ENCODE measurements around the gene MRLN. TPM values are rescaled to one million over a fixed set of nuclear protein-coding genes. Genes with fewer than 3 reads are reported as not detected.

MRLN gene
- polyA plus RNA-seq, 12 donors: 53.1 to 262 (median 168) TPM; not detected in 1

DNA sequence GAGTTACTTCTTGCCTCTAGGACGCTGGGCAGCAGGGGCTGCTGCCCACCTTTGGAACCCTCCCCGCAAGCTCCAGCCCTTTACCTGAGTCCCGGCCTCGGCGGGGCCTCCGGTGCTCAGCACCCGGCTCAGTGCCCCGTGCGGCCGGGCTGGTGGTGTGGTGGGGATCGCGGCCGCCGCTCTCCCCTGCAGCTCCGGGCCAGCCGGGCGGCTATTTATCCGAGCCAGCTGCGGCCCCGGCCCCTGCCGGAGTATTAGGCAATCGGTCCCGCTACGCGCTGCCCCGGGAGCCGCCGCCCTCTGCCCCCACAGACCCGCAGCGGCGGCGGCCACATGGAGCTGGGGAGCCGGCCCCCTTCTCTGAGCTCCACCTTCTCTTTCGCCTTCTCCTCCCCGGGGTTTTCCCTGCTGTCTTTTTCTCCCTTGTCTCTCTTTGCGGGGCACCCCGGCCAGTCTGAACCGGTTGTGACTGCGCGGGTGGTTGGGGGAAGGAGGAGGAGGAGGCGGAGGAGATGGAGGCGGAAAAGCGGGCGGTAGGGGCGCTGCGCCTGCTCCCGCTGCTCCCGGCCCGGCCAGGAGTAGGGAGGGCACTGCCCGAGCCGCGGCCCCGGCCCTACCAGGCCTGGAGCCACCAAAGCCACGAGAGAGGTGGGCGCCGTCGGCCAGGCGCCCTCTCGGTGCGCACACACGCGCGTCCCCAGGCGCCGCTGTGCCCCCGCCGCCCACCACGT is 43.7 kb downstream of the MRLN start, which contains the start of gene SLC16A9:
Gene SLC16A9, minus strand, starts transcription at position 456 of the 731 bp plus-strand sequence. CDS start 25,559 bp downstream, outside the sequence.
- DNase-seq: peak; percentile 65

DNA sequence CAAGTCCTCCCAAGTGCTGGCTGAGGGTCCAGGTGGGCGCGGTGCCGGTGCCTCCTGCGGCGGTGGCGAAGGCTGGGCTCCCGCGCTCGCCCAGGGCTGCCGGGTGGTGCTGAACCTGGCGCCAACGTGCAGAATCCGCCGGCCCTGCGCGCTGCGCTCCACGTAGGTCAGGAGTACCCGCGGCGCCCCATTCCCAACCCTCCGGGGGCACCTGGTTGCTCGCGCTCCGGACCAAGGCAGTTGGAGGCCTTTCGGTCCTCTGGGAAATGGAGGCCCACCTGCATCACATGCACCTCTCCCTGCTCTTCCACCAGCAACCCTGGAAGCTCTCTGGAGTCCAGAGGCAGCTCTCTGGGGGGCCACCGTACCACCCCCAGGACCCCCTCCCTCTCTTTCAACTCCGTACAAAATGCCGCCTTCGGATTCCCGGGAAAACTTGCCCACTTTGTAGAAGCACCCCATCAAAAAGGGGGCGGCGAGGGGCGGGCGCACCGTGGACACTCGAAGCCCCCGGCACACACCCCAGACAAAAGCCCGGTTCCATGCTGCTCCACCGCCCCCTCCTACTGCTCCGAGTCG is 44.4 kb downstream of the MRLN start:
- peak; percentile 12 for DNase-seq

DNA sequence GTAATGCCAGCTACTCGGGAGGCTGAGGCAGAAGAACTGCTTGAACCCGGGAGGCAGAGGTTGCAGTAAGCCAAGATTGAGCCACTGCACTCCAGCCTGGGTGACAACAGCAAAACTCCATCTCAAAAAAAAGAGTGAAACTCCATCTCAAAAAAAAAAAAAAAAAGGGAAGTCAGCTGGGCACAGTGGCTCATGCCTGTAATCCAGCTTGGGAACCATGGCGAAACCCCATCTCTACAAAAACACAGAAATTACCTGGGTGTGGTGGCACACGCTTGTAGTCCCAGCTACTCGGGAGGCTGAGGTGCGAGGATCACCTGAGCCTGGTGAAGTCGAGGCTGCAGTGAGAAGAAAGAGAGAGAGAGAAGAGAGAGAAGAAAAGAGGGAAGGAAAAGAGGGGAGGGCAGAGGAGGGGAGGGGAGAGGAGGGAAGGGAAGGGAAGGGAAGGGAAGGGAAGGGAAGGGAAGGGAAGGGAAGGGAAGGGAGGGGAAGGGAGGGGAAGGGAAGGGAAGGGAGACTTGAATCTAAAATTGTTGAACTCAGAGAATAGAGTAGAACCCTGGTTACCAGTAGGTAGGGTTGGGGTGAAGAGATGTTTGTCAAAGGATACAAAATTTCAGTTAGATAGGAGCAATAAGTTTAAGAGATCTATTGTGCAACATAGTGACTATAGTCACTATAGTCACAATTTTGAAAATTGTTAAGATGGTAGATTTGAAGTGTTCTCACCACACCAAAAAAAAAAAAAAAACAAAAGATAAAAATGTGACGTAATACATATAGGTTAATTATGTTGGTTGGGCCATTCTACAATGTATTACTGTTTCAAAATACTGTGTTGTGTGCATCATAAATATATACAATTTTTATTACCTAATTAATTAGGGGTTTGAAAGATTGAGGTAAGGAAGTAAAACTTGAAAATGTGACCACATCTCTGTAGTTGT is 46.1 kb downstream of the MRLN start:
- DNase-seq: no peak

DNA sequence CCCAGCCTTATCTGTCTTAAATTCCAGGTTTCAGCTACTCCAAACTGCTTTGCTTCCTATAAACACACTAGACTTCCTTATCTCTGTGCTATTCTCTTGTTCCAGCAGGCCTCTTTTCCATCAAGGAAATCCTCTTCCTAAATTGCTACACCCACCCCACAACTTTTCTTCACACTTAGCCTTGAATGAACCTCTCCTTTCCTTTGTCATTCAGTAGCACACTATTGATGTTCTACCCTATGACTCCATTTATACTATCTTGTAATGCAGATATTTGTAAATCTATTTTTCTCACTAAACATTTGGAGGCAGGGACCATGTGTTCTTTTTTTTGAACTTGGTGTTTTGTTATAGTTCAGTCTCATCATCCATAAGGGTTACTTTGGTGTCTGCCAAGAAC is 47.3 kb downstream of the MRLN start:
- no peak for DNase-seq

DNA sequence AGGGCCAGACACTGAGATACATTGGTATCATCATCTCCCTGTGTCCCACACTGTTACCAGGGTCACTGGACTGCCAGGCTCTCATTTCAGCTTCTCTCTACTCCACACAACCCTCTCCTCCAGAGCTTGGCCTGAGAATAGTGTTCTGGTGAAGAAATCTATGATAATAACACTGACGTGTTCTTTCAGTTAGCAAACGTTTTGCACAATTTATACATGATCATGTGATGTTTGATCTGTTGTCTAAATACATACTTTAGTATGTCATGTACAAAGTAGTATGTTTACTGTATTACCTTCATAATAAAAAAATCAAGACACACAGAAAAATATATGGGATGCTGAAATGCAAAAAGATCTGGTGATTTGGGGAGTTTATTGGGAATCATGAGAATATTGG is 48.6 kb downstream of the MRLN start:
- no peak for DNase-seq

DNA sequence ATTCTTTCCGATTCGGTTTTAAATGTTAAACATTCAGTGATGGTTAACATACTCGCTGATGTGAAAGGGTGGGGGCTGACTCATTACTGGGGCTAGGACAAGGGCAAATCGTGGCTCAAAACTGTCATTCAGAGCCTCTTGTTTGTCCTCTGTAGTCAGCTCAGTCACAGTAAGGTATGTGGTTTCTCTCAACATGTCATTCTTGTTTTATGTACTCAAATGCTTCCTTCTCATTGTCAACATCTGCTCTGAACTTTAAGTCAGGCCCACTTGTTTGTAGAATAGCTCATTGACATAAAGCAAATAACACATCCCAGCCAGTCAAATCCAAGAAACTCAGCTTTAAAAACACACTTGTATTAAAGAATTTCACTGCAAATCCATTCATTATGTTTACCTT is 50.9 kb downstream of the MRLN start:
- DNase-seq: no peak

DNA sequence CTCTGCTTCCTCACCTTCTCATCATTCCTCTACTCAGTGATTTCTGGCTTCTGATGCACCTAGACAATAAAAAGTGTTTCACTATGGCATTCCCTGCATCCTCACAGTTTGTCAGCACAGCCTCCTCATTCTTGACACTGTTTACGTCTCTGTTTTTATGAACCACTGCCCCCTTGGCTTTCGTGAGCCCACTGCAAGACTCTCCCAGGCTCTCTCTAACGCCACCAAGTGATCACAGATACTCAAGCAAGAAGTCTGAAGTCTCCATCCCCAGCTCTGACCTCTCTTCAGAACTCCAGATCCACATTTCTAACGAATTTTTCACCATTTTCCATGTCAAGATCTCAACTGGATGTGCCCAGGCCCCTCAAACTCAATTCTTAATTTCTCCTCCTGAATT is 52.5 kb downstream of the MRLN start:
- DNase-seq: no peak

DNA sequence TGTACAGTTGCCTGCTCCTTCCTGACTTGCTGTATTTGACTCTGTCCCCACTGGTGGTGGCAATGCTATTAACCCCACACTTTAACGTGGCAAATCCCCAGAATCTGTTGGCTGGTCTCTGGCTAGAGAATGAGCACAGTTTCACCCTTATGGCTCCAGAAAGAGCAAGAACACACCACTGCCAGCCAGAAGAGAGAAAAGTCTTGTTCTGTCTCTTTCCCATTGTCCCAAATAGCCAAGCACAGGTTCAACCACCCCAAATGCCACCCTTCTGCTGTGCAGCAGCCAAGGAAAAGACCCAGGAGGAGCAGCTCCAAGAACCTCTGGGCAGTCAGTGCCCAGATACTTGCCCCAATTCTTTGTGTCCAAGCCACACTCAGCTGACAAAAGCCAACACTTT is 54.9 kb downstream of the MRLN start:
- no peak for DNase-seq

DNA sequence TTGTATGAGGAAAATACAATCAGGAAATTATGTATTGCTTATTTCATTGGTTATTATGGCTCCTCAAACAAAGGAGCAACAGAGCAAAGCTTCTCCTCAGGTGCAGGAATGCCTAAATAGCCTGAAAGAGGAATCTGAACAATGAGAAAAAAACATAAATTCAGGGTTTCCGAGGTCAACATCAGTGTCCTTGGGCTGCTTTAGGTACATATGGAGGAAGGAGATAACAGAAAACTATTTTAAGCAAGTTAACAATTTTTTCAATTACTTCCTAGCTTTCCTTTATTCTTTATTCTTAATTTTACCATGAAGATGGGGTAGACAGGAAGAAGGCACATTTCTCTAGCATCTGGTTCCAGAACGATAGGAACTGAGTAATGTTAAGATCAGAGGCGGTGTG is 57.6 kb downstream of the MRLN start:
- no peak for DNase-seq

DNA sequence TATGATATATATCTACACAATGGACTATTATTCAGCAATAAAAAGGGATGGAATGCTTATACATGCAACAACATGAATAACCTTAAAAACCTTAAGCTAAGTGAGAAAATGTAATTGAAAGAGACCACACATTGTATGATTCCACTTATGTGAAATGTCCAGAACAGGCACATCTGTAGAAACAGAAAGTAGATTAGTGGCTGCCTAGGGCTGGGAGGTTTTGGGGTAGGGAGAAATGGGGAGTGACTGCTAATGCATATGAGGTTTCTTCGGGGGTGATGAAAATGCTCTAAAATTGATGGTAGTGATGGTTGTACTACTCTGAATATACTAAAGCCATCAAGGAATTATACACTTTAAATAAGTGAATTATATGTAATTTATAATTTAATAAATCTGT is 58.3 kb downstream of the MRLN start:
- no peak for DNase-seq

DNA sequence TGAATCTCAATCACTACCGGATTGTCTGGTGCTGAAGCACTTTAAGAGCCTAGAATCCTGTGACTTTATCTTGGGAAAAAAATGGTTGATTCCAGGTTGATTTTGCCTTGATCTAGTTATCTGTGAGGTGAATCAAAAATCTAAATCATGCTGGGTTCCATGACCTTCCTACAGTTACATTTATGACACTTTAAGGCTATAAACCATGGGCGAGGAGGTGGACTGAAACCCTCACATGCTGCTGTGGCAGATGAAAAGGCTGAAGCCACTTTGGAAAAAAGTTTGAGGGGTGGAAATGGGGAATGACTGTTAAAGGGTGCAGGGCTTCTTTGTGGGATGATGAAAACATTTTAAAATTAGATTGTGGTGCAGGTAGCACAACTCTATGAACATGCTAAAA is 61.1 kb downstream of the MRLN start:
- no peak for DNase-seq

DNA sequence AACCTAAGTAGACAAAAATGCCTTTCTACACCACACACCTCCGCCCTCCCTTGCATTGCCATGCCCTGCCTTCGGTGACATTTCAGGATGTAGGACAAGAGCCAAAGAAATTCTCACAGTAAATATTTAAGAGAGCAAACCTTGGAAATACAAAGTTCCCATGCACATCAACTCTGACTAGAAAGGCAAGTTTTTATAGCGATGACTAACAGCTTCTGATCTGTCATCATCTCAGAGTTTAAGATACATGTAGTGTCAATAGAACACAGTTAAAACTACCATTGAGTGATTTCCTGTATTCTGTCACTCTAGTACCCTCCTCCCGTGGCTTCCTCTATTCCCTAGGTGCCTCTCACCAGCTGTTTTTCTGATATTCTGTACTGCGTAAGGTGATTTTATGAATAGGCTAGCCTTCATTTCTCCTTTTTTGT is 64.3 kb downstream of the MRLN start:
- DNase-seq: no peak

DNA sequence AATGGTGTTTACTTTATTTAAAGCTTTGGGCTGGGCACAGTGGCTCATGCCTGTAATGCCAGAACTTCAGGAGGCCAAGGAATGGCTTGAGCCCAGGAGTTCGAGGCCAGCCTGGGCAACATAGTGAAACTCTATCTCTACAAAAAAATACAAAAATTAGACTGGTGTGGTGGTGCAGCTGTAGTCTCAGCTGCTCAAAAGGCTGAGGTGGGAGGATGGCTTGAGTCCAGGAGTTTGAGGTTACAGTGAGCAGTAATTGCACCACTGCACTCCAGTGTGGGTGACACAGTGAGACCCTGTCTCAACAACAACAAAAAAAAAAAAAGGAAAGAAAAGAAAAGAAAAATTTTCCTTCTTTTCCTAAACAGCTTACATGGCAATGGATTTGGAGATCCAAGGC is 65.6 kb downstream of the MRLN start:
- DNase-seq: no peak

Other genes with a start within 250 kb of the MRLN start
- gene SLC16A9, start 43.6 kb downstream of the MRLN start, polyA plus RNA-seq (ENCODE audit: insufficient read length in 12 of 12): 1 to 10 TPM in 11 of 12 donors, not detected in 1; 2.6 to 8.0 (median 4.9) TPM
- 10 to 100 TPM in 11 of 12 donors, not detected in 1; 16.1 to 29.7 (median 21.7) TPM for gene CCDC6, start 153.1 kb upstream of the MRLN start, polyA plus RNA-seq (ENCODE audit: insufficient read length in 12 of 12)